ENCODE results near the gene ADAMTS17.

DNA sequence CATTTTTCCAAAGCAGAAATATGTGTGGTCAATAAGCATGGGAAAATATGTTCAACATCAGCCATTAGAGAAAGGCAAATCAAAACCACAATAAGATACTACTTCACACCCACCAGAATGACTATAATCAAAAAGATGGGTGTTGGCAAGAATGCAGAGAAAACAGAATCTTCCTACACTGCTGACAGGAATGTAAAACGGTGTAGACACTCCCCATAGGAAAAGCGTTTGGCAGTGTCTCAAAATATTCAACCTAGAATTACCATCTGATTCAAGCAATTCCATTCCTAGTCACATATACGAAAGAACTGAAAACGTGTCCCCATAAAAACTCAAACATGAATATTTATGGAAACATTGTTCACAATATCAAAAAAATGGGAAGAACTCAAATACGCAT is 123.3 kb downstream of the ADAMTS17 start:
- TF ChIP-seq, protein P1, sequence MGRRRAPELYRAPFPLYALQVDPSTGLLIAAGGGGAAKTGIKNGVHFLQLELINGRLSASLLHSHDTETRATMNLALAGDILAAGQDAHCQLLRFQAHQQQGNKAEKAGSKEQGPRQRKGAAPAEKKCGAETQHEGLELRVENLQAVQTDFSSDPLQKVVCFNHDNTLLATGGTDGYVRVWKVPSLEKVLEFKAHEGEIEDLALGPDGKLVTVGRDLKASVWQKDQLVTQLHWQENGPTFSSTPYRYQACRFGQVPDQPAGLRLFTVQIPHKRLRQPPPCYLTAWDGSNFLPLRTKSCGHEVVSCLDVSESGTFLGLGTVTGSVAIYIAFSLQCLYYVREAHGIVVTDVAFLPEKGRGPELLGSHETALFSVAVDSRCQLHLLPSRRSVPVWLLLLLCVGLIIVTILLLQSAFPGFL (CRISPR knock-in tag; IDR thresholded peaks at IDR 0.05), result no peak
- TF ChIP-seq RFX5 (IDR thresholded peaks at IDR 0.05; ENCODE audit: low read depth, low read length) (no peak), SIN3B (IDR thresholded peaks at IDR 0.05; ENCODE audit: low read depth) (no peak), BACH1 (tag; IDR thresholded peaks at IDR 0.05) (no peak), MYC (IDR thresholded peaks at IDR 0.05; ENCODE audit: low read depth, low read length) (no peak), MYC (CRISPR knock-in tag; IDR thresholded peaks at IDR 0.05; ENCODE audit: borderline replicate concordance, low read depth) (no peak), POLR2A (conservative IDR thresholded peaks at IDR 0.05) (no peak), ZKSCAN3 (CRISPR knock-in tag; IDR thresholded peaks at IDR 0.05) (no peak)
- TF ChIP-seq, protein P2, sequence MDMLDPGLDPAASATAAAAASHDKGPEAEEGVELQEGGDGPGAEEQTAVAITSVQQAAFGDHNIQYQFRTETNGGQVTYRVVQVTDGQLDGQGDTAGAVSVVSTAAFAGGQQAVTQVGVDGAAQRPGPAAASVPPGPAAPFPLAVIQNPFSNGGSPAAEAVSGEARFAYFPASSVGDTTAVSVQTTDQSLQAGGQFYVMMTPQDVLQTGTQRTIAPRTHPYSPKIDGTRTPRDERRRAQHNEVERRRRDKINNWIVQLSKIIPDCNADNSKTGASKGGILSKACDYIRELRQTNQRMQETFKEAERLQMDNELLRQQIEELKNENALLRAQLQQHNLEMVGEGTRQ (CRISPR knock-in tag; IDR thresholded peaks at IDR 0.05), result no peak
- TF ChIP-seq, protein P3, sequence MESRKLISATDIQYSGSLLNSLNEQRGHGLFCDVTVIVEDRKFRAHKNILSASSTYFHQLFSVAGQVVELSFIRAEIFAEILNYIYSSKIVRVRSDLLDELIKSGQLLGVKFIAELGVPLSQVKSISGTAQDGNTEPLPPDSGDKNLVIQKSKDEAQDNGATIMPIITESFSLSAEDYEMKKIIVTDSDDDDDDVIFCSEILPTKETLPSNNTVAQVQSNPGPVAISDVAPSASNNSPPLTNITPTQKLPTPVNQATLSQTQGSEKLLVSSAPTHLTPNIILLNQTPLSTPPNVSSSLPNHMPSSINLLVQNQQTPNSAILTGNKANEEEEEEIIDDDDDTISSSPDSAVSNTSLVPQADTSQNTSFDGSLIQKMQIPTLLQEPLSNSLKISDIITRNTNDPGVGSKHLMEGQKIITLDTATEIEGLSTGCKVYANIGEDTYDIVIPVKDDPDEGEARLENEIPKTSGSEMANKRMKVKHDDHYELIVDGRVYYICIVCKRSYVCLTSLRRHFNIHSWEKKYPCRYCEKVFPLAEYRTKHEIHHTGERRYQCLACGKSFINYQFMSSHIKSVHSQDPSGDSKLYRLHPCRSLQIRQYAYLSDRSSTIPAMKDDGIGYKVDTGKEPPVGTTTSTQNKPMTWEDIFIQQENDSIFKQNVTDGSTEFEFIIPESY (CRISPR knock-in tag; IDR thresholded peaks at IDR 0.05), result no peak
